Heart left ventricle (tissue), 13 donors: ENCODE measurements around the gene SLC16A4.

Experiments used
- CTCF ChIP-seq, 12 donors: fragments of 200-600 bp; sonication (generic) in 4 of 12; IDR thresholded peaks; one replicate each; pipeline versions ENCODE4 v1.5.0 to v1.8.0; 2018 to 2022; ENCODE audit warnings: antibody characterized with exemption in 12 of 12, mild to moderate bottlenecking in 5 of 12
- POLR2A ChIP-seq, 2 donors: fragments of 450-650 bp; IDR thresholded peaks; one replicate each; pipeline ENCODE4 v1.6.1; 2017; ENCODE audit warnings: antibody characterized with exemption in 2 of 2, mild to moderate bottlenecking in 2 of 2, moderate library complexity in 2 of 2
- donor health status: ischemic (EF 13 %, LVEDD 7.1; RV severe dilation, severe dysfunction).
- donor health status: DM: no; HTN: yes; CAD: no.
- donor health status: DM: no; HTN: no; CAD: no.
- donor health status: ischemic (EF 25% LVEDD 6.9; RV normal size, moderate dysfunction).
- donor health status: ischemic (EF 25% LVEDD 5.7; RV mildly dilated, moderate dysfunction).
- donor health status: ischemic (EF 35%, LVEDD 5.7; RV mildly dilated, moderate dysfunction).
- donor health status: nonischemic (EF 11% LVEDD 7.7; RV severe dilation, severe dysfunction).
- donor health status: DM: yes; HTN: yes; CAD: no.
- donor health status: PGD.
- donor health status: ischemic (EF 29% LVEDD 5.4; RV normal size, mild dysfunction).
- donor health status: nonischemic (EF 23%, LVEDD 6.1; RV moderate dilation, normal function).

- TF ChIP-seq CTCF (IDR thresholded peaks at IDR 0.05) (no peak), POLR2A (IDR thresholded peaks at IDR 0.05) (no peak)
Measured at GRCh38 chr1:110411173-110411735, 20.4 kb upstream of the SLC16A4 start.
